Measurements from ENCODE around the gene ENOX1. TPM values are rescaled to one million over a fixed set of nuclear protein-coding genes. Genes with fewer than 3 reads are reported as not detected.

The ENOX1 gene
- total and polyA plus RNA-seq, 2 of the 13 experiments (the other 11 are each of a cell fraction or from before 2014, with no cell fraction given), result not detected

GRCh38 chr13:43728421-43728820, 58.4 kb downstream of the ENOX1 start:
- Histone ChIP-seq H3K27me3 (ENCODE audit: control insufficient read depth in 1 of 2, insufficient read depth in 2 of 2, low read length in 2 of 2) (no peaks in the 10 kb centered on the region), H3K36me3 (replicated peaks in 1 of 2; ENCODE audit: control insufficient read depth in 1 of 2, insufficient read depth in 2 of 2, low read length in 2 of 2) (no peaks in the 10 kb centered on the region), H3K9ac (ENCODE audit: insufficient read depth, low read depth, low read length) (no peak overlapping the region), H3K79me2 (ENCODE audit: insufficient read depth, low read length) (no peaks in the 10 kb centered on the region), H3K9me3 (ENCODE audit: low read length) (no peaks in the 10 kb centered on the region), H4K20me1 (ENCODE audit: insufficient read depth, low read length) (no peaks in the 10 kb centered on the region), H3K4me2 (ENCODE audit: low read depth, low read length) (no peak overlapping the region), H2AFZ (ENCODE audit: low read length) (no peak overlapping the region), H3K27ac (ENCODE audit: extremely low read length, insufficient read depth, low read length) (no peak overlapping the region), H3K4me3 (replicated peaks in 1 of 3; ENCODE audit: insufficient read depth in 1 of 3, low read depth in 2 of 3, low read length in 3 of 3) (no peak overlapping the region), H3K4me1 (ENCODE audit: insufficient read depth, low read length) (no peaks in the 10 kb centered on the region)
- no peak for TF ChIP-seq ZNF33A (CRISPR knock-in tag; IDR thresholded peaks at IDR 0.05; ENCODE audit: borderline replicate concordance)
- ATAC-seq, result no peak
- DNase-seq (ENCODE audit: low spot score), result no peak
- no TSS peak for BruUV-seq (replicated peaks)
- WGBS (ENCODE audit: low lambda C conversion rate), result 5% methylated on average over 1 of the region's 1 CpG
- intact Hi-C loops (cut with micrococcal nuclease; ENCODE audit: unreplicated experiment), result no loop called here
- no peak for FAIRE-seq
- POLR2A ChIA-PET, result no interaction called here
- in situ Hi-C loops (cut with HindIII; ENCODE audit: extremely low pct_ligation_motif_present, low pct_unique_long_range_greater_than_20kb), result no loop called here
- CTCF ChIA-PET (ENCODE audit: low intra/inter-chr PET ratio, low total read pairs), result no interaction called here

GRCh38 chr13:43727856-43728255, 58.9 kb downstream of the ENOX1 start:
- Histone ChIP-seq H3K79me2 (ENCODE audit: insufficient read depth, low read length) (no peaks in the 10 kb centered on the region), H3K9me3 (ENCODE audit: low read length) (no peaks in the 10 kb centered on the region), H2AFZ (ENCODE audit: low read length) (no peak overlapping the region), H3K4me3 (replicated peaks in 1 of 3; ENCODE audit: insufficient read depth in 1 of 3, low read depth in 2 of 3, low read length in 3 of 3) (no peak overlapping the region), H3K27me3 (ENCODE audit: control insufficient read depth in 1 of 2, insufficient read depth in 2 of 2, low read length in 2 of 2) (no peaks in the 10 kb centered on the region), H3K4me2 (ENCODE audit: low read depth, low read length) (no peak overlapping the region), H3K4me1 (ENCODE audit: insufficient read depth, low read length) (no peaks in the 10 kb centered on the region), H3K9ac (ENCODE audit: insufficient read depth, low read depth, low read length) (no peak overlapping the region), H4K20me1 (ENCODE audit: insufficient read depth, low read length) (no peaks in the 10 kb centered on the region), H3K27ac (ENCODE audit: extremely low read length, insufficient read depth, low read length) (no peak overlapping the region), H3K36me3 (replicated peaks in 1 of 2; ENCODE audit: control insufficient read depth in 1 of 2, insufficient read depth in 2 of 2, low read length in 2 of 2) (no peaks in the 10 kb centered on the region)
- in situ Hi-C loops (cut with HindIII; ENCODE audit: extremely low pct_ligation_motif_present, low pct_unique_long_range_greater_than_20kb) (no loop called here), intact Hi-C loops (cut with micrococcal nuclease; ENCODE audit: unreplicated experiment) (no loop called here)
- WGBS (ENCODE audit: low lambda C conversion rate), result 0% methylated on average over 1 of the region's 1 CpG
- BruUV-seq (replicated peaks), result no TSS peak
- TF ChIP-seq ZNF589 (CRISPR knock-in tag; conservative IDR thresholded peaks at IDR 0.05) (no peak), ZNF281 (CRISPR knock-in tag; IDR thresholded peaks at IDR 0.05; ENCODE audit: borderline replicate concordance) (no peak), RFX1 (IDR thresholded peaks at IDR 0.05) (no peak), ARID5B (CRISPR knock-in tag; IDR thresholded peaks at IDR 0.05) (no peak), MLX (CRISPR knock-in tag; IDR thresholded peaks at IDR 0.05) (no peak), BCL6 (CRISPR knock-in tag; IDR thresholded peaks at IDR 0.05) (no peak), ZSCAN20 (CRISPR knock-in tag; IDR thresholded peaks at IDR 0.05; ENCODE audit: borderline replicate concordance) (no peak), YEATS4 (CRISPR knock-in tag; IDR thresholded peaks at IDR 0.05; ENCODE audit: borderline replicate concordance) (no peak), CBFB (CRISPR knock-in tag; IDR thresholded peaks at IDR 0.05) (no peak), PRPF4 (IDR thresholded peaks at IDR 0.05; ENCODE audit: low read depth, low read length, poor library complexity, severe bottlenecking) (no peak), ZNF253 (CRISPR knock-in tag; IDR thresholded peaks at IDR 0.05; ENCODE audit: borderline replicate concordance) (no peak)
- CTCF ChIA-PET (ENCODE audit: low intra/inter-chr PET ratio, low total read pairs), result no interaction called here
- ATAC-seq (no peak), FAIRE-seq (no peak), DNase-seq (ENCODE audit: low spot score) (no peak)
- POLR2A ChIA-PET, result no interaction called here

All from HepG2 (cell line).